Measurements from ENCODE around the gene CRTAC1.

Gene CRTAC1

GRCh38 chr10:98055841-98056516, 25.6 kb upstream of the CRTAC1 start:
- no peak for ATAC-seq
- no peak for TF ChIP-seq PPARA (CRISPR knock-in tag; IDR thresholded peaks at IDR 0.05; ENCODE audit: borderline replicate concordance)
- TF ChIP-seq CSDC2 (CRISPR knock-in tag; IDR thresholded peaks at IDR 0.05), result 0 out of 2 replicates have a peak, but pooled peaks have one; percentile 15
- TF ChIP-seq ZNF565 (CRISPR knock-in tag; conservative IDR thresholded peaks at IDR 0.05; ENCODE audit: low read depth), result no peak

DNA sequence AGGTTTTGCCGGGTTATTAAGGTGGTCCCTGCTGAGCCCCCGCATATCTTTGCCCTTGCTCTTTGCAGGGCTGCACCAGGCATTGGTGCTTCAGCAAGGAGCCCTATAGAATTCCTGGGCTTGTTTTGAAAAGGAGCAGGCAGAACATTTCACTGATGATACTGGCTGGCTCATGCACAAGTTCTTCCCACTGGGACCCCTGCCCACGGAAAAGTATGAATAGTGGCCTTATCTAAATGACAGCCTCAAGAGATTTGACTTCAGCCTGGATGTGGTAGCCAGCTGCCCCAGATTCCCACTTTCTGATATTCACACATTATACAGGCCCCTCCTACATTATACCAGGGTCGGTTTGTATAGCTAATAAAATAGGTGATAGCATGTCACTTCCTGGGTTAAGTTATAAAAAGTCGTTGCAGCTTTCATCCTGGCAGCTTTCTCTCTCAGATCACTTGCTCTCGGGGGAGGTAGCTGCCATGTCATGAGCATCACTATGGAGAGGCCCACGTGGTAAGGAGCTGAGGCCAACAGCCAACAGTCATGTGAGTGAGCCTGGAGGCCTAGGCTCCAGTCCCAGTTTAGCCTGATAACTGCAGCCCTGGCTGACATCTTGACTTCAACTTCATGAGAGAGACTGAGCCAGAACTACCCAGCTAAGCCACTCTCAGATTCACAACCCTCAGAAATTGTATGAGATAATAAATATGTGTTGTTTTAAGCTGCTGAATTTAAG, 16.8 kb upstream of the CRTAC1 start:
- no peak for ATAC-seq
- TF ChIP-seq PATZ1 (CRISPR knock-in tag; IDR thresholded peaks at IDR 0.05; ENCODE audit: borderline replicate concordance), result no peak
- TF ChIP-seq OSR1 (CRISPR knock-in tag; IDR thresholded peaks at IDR 0.05), result no peak
- TF ChIP-seq GLIS3 (CRISPR knock-in tag; IDR thresholded peaks at IDR 0.05), result no peak
- no peak for TF ChIP-seq ZNF8 (CRISPR knock-in tag; IDR thresholded peaks at IDR 0.05)
- TF ChIP-seq TOX (CRISPR knock-in tag; IDR thresholded peaks at IDR 0.05; ENCODE audit: borderline replicate concordance), result no peak
- no peak for TF ChIP-seq SNAI2 (CRISPR knock-in tag; IDR thresholded peaks at IDR 0.05)
- TF ChIP-seq ZFP30 (CRISPR knock-in tag; IDR thresholded peaks at IDR 0.05), result no peak
- no peak for TF ChIP-seq PPARA (CRISPR knock-in tag; IDR thresholded peaks at IDR 0.05; ENCODE audit: borderline replicate concordance)
- no peak for TF ChIP-seq ZNF70 (CRISPR knock-in tag; IDR thresholded peaks at IDR 0.05)
- no peak for TF ChIP-seq RARB (CRISPR knock-in tag; IDR thresholded peaks at IDR 0.05)
- TF ChIP-seq CSDC2 (CRISPR knock-in tag; IDR thresholded peaks at IDR 0.05), result no peak
- TF ChIP-seq ZC3H10 (CRISPR knock-in tag; IDR thresholded peaks at IDR 0.05), result no peak
- TF ChIP-seq, protein P1, sequence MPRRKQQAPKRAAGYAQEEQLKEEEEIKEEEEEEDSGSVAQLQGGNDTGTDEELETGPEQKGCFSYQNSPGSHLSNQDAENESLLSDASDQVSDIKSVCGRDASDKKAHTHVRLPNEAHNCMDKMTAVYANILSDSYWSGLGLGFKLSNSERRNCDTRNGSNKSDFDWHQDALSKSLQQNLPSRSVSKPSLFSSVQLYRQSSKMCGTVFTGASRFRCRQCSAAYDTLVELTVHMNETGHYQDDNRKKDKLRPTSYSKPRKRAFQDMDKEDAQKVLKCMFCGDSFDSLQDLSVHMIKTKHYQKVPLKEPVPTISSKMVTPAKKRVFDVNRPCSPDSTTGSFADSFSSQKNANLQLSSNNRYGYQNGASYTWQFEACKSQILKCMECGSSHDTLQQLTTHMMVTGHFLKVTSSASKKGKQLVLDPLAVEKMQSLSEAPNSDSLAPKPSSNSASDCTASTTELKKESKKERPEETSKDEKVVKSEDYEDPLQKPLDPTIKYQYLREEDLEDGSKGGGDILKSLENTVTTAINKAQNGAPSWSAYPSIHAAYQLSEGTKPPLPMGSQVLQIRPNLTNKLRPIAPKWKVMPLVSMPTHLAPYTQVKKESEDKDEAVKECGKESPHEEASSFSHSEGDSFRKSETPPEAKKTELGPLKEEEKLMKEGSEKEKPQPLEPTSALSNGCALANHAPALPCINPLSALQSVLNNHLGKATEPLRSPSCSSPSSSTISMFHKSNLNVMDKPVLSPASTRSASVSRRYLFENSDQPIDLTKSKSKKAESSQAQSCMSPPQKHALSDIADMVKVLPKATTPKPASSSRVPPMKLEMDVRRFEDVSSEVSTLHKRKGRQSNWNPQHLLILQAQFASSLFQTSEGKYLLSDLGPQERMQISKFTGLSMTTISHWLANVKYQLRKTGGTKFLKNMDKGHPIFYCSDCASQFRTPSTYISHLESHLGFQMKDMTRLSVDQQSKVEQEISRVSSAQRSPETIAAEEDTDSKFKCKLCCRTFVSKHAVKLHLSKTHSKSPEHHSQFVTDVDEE (CRISPR knock-in tag; IDR thresholded peaks at IDR 0.05), result no peak
- TF ChIP-seq ARNTL (CRISPR knock-in tag; IDR thresholded peaks at IDR 0.05; ENCODE audit: borderline replicate concordance, low read depth), result no peak
- TF ChIP-seq ZNF565 (CRISPR knock-in tag; conservative IDR thresholded peaks at IDR 0.05; ENCODE audit: low read depth), result no peak
- TF ChIP-seq ZFP3 (CRISPR knock-in tag; IDR thresholded peaks at IDR 0.05), result no peak
- TF ChIP-seq, protein P2, sequence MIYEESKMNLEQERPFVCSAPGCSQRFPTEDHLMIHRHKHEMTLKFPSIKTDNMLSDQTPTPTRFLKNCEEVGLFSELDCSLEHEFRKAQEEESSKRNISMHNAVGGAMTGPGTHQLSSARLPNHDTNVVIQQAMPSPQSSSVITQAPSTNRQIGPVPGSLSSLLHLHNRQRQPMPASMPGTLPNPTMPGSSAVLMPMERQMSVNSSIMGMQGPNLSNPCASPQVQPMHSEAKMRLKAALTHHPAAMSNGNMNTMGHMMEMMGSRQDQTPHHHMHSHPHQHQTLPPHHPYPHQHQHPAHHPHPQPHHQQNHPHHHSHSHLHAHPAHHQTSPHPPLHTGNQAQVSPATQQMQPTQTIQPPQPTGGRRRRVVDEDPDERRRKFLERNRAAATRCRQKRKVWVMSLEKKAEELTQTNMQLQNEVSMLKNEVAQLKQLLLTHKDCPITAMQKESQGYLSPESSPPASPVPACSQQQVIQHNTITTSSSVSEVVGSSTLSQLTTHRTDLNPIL (CRISPR knock-in tag; IDR thresholded peaks at IDR 0.05; ENCODE audit: low read depth), result no peak
- TF ChIP-seq, protein P3, sequence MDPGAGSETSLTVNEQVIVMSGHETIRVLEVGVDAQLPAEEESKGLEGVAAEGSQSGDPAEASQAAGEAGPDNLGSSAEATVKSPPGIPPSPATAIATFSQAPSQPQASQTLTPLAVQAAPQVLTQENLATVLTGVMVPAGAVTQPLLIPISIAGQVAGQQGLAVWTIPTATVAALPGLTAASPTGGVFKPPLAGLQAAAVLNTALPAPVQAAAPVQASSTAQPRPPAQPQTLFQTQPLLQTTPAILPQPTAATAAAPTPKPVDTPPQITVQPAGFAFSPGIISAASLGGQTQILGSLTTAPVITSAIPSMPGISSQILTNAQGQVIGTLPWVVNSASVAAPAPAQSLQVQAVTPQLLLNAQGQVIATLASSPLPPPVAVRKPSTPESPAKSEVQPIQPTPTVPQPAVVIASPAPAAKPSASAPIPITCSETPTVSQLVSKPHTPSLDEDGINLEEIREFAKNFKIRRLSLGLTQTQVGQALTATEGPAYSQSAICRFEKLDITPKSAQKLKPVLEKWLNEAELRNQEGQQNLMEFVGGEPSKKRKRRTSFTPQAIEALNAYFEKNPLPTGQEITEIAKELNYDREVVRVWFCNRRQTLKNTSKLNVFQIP (CRISPR knock-in tag; IDR thresholded peaks at IDR 0.05; ENCODE audit: borderline replicate concordance, low read depth), result no peak

GRCh38 chr10:98045785-98046389, 15.5 kb upstream of the CRTAC1 start:
- ATAC-seq, result peak; percentile 82
- no peak for TF ChIP-seq ESRRG (CRISPR knock-in tag; IDR thresholded peaks at IDR 0.05)

All from SK-N-SH treated with all-trans-retinoic acid at 6 μM for 48 hours (cell line).